Uterus (tissue), 2 donors: ENCODE measurements around the gene PPP1R3F.

Source experiments
- CTCF ChIP-seq, 4 experiments: fragments of 200-600 bp in 2 of 4; fragments of 450-650 bp in 2 of 4; sonication (generic) in 2 of 4; IDR thresholded peaks; one replicate each; pipeline ENCODE4 v1.5.1; 2016 to 2019; ENCODE audit warnings: antibody characterized with exemption in 4 of 4, mild to moderate bottlenecking in 2 of 4, moderate library complexity in 1 of 4
- POLR2A ChIP-seq, 2 donors: fragments of 450-650 bp; IDR thresholded peaks; one replicate each; pipeline ENCODE4 v1.6.1; 2016; ENCODE audit warnings: antibody characterized with exemption in 2 of 2, mild to moderate bottlenecking in 1 of 2, moderate library complexity in 1 of 2

GRCh38 chrX:49230500-49231232, 38.9 kb upstream of the PPP1R3F start:
- TF ChIP-seq CTCF (IDR thresholded peaks at IDR 0.05) (no peak), POLR2A (IDR thresholded peaks at IDR 0.05) (no peak)
